ENCODE results near the gene TOPAZ1.

DNA sequence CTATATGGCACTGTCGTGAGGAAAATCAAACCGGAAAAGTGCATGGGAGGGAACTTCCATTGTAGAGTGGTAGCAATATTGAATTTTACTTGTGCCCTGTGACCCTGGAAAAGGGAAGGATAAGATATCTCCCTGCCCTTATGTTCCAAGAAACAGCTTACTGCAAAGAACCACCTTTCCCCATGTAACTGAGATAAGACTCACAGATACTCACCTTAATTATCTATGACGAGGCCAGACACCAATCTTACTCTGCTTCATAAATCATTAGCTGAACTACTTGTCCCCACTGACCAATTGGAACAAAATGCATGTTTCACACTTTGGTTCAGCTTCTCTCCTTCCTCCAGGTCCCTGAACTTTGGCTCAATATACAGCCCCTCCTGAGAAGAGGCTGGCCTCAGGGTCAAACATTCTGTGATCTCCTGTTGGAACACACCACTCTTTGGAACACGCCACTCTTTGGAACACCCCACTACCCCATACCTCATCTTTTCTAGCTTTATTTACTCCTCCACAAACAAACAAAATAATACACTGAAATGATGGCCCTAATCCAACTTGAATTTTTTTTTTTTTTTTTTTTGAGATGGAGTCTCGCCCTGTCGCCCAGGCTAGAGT is 6.9 kb upstream of the TOPAZ1 start:
- TF ChIP-seq GTF2F1 (IDR thresholded peaks at IDR 0.05; ENCODE audit: borderline replicate concordance, low read depth, low read length), result no peak
- no peak for TF ChIP-seq CTCF (IDR thresholded peaks at IDR 0.05; ENCODE audit: control extremely low read depth in 1 of 3, insufficient read depth in 1 of 3, low read depth in 1 of 3, low read length in 3 of 3)
- no peak for TF ChIP-seq JUN (IDR thresholded peaks at IDR 0.05; ENCODE audit: low read depth, low read length)
- TF ChIP-seq SP1 (IDR thresholded peaks at IDR 0.05; ENCODE audit: low read depth, low read length), result no peak

All from H1 (cell line).